ENCODE data around the gene RNF43.

DNA sequence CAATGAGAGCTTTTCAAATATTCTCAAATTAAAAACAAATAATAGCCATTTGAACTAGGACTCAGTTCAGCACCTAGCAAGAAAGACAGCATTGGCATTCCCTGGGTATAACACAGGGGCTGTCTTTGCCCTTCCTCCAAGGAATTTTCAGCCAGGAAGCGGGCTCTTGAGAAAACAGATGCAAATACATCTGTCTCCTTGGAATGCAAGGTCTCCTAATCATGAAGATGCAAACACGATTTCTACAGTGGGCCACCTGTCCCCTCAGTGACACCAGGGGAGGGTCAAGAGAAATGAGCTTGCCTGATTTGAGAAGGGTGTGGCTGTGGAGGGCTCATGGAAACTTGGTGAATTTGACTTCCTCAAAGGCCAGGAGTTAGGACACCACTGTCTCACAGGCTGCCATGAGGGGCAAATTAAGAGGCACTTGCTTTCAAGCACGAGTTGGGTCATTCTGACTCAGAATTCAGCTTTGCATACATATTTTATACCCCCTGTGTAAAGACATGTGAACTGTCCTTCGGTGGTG, 40.8 kb downstream of the RNF43 start:
- TF ChIP-seq ZNF274 (IDR thresholded peaks at IDR 0.05; ENCODE audit: low read depth, low read length) (no peak), SUZ12 (IDR thresholded peaks at IDR 0.05; ENCODE audit: extremely low read depth, insufficient read depth, insufficient read length) (no peak)
